Natural killer cell (primary cell): Measurements from ENCODE around the gene CHKA. TPM values are rescaled to one million over a fixed set of nuclear protein-coding genes. Genes with fewer than 3 reads are reported as not detected.

ENCODE experiments used
- ATAC-seq, 3 donors: fragments of 150-1000 bp in 2 of 3; fragments of 200-7000 bp in 1 of 3; cut with Tn5 transposase; 1 replicate in 1 of 3; 2 replicates in 2 of 3; pipeline ENCODE4 v1.10.0; 2021; ENCODE audit warnings: mild to moderate bottlenecking in 2 of 3, moderate library complexity in 2 of 3
- DNase-seq, 2 donors: peaks; one replicate each; pipeline versions ENCODE4 v3.0.0 to v3.0.0-alpha.2; 2013 to 2021; ENCODE audit warnings: mixed read lengths in 1 of 2
- H3K27ac ChIP-seq: one replicate; pipeline ENCODE4 v1.5.1; 2013; ENCODE audit warnings: mild to moderate bottlenecking, low read length
- H3K27me3 ChIP-seq: one replicate; pipeline ENCODE4 v1.6.1; 2013; ENCODE audit warnings: low read length; ENCODE audit not compliant: control insufficient read depth, insufficient read depth
- H3K36me3 ChIP-seq: one replicate; pipeline ENCODE4 v1.6.1; 2013; ENCODE audit warnings: low read length; ENCODE audit not compliant: control insufficient read depth, insufficient read depth
- H3K4me1 ChIP-seq: one replicate; pipeline ENCODE4 v1.6.1; 2013; ENCODE audit warnings: low read length; ENCODE audit not compliant: control insufficient read depth, insufficient read depth
- H3K4me3 ChIP-seq: one replicate; pipeline ENCODE4 v1.5.1; 2013; ENCODE audit warnings: low read length
- H3K9me3 ChIP-seq: one replicate; pipeline ENCODE4 v1.6.1; 2013; ENCODE audit warnings: low read length; ENCODE audit not compliant: control insufficient read depth, insufficient read depth
- H3K27ac Mint-ChIP-seq, 2 donors: one replicate each; pipeline ENCODE4 v1.8.0; 2022; ENCODE audit warnings: mild to moderate bottlenecking in 2 of 2, mixed read lengths in 2 of 2, moderate library complexity in 1 of 2
- H3K27me3 Mint-ChIP-seq, 2 donors: one replicate each; pipeline ENCODE4 v1.8.0; 2022; ENCODE audit warnings: low read depth in 2 of 2, mixed read lengths in 2 of 2
- H3K36me3 Mint-ChIP-seq: one replicate; pipeline ENCODE4 v1.8.0; 2022; ENCODE audit warnings: mixed read lengths
- H3K4me1 Mint-ChIP-seq, 2 donors: one replicate each; pipeline ENCODE4 v1.8.0; 2022; ENCODE audit warnings: mixed read lengths in 2 of 2
- H3K4me3 Mint-ChIP-seq: one replicate; pipeline ENCODE4 v1.8.0; 2022; ENCODE audit warnings: mild to moderate bottlenecking, moderate library complexity, mixed read lengths
- H3K9me3 Mint-ChIP-seq, 2 donors: one replicate each; pipeline ENCODE4 v1.8.0; 2022; ENCODE audit warnings: mixed read lengths in 2 of 2
- WGBS: methylation state at CpG from one replicate; pipeline ENCODE4 v1.1.7; 2013; ENCODE audit warnings: missing lambda C conversion rate; ENCODE audit not compliant: insufficient coverage; 5-methylcytosine and 5-hydroxymethylcytosine counted together
- intact Hi-C: fragments of 100-400 bp; cut with micrococcal nuclease; formaldehyde crosslinking; loops from one replicate; pipeline ENCODE4 v1.14.2; 2022
- total RNA-seq, 4 donors: library from RNA; stranded (reverse); fragments of 120-200 nt in 1 of 4; gene quantifications; one replicate each; pipeline versions ENCODE4 v1.2.3 to v1.2.4, GENCODE V29; 2013 to 2022
- TF ChIP-seq, protein P1 (sequence below): fragments of 200-600 bp; IDR thresholded peaks from one replicate; pipeline ENCODE4 v1.8.0; 2022; ENCODE audit warnings: antibody characterized with exemption

CHKA gene
- total RNA-seq, 3 donors from 2014 or later (not counting 1 experiment from before 2014, with no cell fraction given) = 15.8 to 24.6 (median 24.4) TPM

DNA sequence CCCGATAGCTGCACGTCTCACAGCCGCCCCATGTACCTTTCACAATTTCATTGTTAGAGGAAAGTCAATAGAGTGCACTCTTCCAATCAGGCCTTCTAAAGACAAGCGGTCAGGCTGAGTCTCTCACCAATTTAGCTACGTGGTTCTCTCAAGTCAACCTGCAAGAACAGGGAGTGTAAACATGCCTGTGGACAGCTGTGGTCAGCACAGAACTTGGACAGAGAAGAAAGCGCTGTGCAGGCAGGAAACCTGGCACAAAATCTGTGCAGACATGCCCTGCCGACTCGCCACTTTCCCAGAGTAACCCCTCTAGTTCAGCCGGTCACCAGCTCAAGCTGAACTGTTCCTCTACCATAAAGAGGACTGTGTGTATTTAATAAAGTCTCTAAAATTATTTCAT is 39.5 kb downstream of the CHKA start:
- no peaks in the 10 kb centered on the region for H3K27me3 ChIP-seq
- H3K9me3 Mint-ChIP-seq = no peaks in the 10 kb centered on the region
- H3K4me3 ChIP-seq = no peak overlapping the region
- H3K4me3 Mint-ChIP-seq = no peak overlapping the region
- H3K27ac Mint-ChIP-seq = no peak overlapping the region
- intact Hi-C loops = no loop called here
- DNase-seq (no peak), ATAC-seq (no peak)
- TF ChIP-seq, protein P1, sequence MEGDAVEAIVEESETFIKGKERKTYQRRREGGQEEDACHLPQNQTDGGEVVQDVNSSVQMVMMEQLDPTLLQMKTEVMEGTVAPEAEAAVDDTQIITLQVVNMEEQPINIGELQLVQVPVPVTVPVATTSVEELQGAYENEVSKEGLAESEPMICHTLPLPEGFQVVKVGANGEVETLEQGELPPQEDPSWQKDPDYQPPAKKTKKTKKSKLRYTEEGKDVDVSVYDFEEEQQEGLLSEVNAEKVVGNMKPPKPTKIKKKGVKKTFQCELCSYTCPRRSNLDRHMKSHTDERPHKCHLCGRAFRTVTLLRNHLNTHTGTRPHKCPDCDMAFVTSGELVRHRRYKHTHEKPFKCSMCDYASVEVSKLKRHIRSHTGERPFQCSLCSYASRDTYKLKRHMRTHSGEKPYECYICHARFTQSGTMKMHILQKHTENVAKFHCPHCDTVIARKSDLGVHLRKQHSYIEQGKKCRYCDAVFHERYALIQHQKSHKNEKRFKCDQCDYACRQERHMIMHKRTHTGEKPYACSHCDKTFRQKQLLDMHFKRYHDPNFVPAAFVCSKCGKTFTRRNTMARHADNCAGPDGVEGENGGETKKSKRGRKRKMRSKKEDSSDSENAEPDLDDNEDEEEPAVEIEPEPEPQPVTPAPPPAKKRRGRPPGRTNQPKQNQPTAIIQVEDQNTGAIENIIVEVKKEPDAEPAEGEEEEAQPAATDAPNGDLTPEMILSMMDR = no peak
- no peaks in the 10 kb centered on the region for H3K27me3 Mint-ChIP-seq
- no peak overlapping the region for H3K27ac ChIP-seq
- 89% methylated on average over 7 of the region's 9 CpGs for WGBS
- H3K36me3 Mint-ChIP-seq = no peaks in the 10 kb centered on the region
- H3K4me1 ChIP-seq = peaks cover 4% of the 10 kb centered on the region
- H3K36me3 ChIP-seq = peaks cover 3% of the 10 kb centered on the region
- peaks cover 0 to 6% of the 10 kb centered on the region in 2 donors for H3K4me1 Mint-ChIP-seq
- H3K9me3 ChIP-seq = no peaks in the 10 kb centered on the region

DNA sequence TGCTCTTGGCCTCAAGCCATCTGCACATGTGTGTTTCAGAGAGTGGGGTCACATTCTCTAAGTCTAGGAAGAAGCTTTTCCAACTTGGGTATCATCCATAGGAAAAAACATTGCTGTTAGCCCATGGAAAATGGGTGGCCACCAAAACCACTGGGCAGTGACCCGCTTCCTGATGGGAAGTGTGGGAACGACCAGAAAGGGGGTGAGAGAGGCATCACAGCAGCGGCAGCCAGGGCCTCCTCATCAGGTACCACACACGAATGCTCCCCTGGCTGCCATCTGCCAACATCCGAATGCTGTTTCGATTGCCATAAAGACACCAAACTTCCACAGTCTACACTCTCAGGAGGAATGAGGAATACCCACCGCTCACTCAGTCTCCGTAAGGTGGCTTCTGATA is 40.3 kb downstream of the CHKA start:
- Histone ChIP-seq H3K27me3 (no peaks in the 10 kb centered on the region), H3K27ac (no peak overlapping the region), H3K4me1 (peaks cover 4% of the 10 kb centered on the region), H3K4me3 (no peak overlapping the region), H3K9me3 (no peaks in the 10 kb centered on the region), H3K36me3 (peaks cover 3% of the 10 kb centered on the region)
- intact Hi-C loops = no loop called here
- TF ChIP-seq, protein P1 = no peak
- DNase-seq (no peak), ATAC-seq (no peak)
- no peaks in the 10 kb centered on the region for H3K27me3 Mint-ChIP-seq
- no peaks in the 10 kb centered on the region for H3K9me3 Mint-ChIP-seq
- no peak overlapping the region for H3K27ac Mint-ChIP-seq
- WGBS = 97% methylated on average over 8 of the region's 8 CpGs
- H3K4me3 Mint-ChIP-seq = no peak overlapping the region
- H3K4me1 Mint-ChIP-seq = peaks cover 0 to 6% of the 10 kb centered on the region in 2 donors
- no peaks in the 10 kb centered on the region for H3K36me3 Mint-ChIP-seq

DNA sequence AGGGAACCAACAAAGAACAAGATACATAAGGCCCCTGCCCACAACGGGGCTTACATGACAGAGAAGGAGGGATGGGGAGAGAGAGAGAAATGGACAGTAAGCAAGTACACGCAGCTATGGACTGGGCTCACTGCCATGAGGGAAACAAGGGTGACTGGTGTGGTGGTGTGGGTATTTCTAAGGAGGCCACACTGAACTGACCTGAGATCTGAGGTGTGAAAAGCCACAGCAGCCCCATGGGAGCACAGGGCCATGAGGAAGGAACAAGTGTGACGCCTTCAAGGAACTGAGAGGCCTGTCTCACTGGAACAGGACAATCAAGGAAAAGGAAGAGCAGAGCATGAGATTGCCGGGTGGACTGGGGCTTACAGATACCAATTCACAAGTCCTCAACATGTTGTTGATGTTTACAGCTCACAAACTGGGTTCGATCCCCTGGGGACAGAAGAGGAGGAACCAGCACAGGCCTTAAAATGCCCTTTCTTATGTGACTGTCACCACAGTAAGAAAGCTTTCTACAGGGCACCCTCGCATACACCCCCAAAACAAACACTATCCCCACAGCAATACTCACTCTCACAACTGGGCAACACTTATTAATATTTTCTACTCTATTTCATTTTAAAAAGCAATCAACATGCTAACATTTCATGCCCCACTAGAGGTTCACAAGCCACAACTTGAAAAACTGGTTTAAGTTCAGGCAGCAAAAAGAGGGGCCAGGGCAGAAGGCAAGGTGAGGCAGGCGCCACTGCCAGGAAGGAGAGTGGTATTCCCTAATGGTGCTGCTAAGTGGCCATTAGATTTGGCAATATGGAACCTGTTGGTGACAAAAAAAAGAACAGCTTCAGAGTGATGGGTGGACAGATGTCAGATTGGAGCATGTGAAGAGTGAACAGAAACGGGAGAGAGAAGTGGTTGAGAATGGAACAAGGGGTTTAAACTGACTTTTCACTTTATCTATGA is 43.3 kb downstream of the CHKA start:
- Mint-ChIP-seq H3K27ac (peak overlapping the region in 1 of 2 donors; percentile 25), H3K4me1 (peaks cover 0 to 6% of the 10 kb centered on the region in 2 donors), H3K9me3 (no peaks in the 10 kb centered on the region), H3K36me3 (no peaks in the 10 kb centered on the region), H3K27me3 (no peaks in the 10 kb centered on the region), H3K4me3 (no peak overlapping the region)
- H3K9me3 ChIP-seq = no peaks in the 10 kb centered on the region
- H3K4me1 ChIP-seq = peaks cover 4% of the 10 kb centered on the region
- DNase-seq (no peak), ATAC-seq (peak in 1 of 3 donors; percentile 48)
- H3K27ac ChIP-seq = no peak overlapping the region
- H3K27me3 ChIP-seq = no peaks in the 10 kb centered on the region
- no peak overlapping the region for H3K4me3 ChIP-seq
- H3K36me3 ChIP-seq = peaks cover 3% of the 10 kb centered on the region
- 63% methylated on average over 7 of the region's 8 CpGs for WGBS
- TF ChIP-seq, protein P1 = no peak
- intact Hi-C loops = no loop called here
